ENCODE results near the gene LMO1.

Gene LMO1

GRCh38 chr11:8263769-8264410, at the start of gene LMO1:
TSS of gene LMO1 (minus strand) at chr11:8263878. CDS start at chr11:8263362, 516 bp downstream.
- peak; percentile 72 for DNase-seq

GRCh38 chr11:8312986-8313385, 49.3 kb upstream of the LMO1 start:
- DNase-seq, result no peak

DNA sequence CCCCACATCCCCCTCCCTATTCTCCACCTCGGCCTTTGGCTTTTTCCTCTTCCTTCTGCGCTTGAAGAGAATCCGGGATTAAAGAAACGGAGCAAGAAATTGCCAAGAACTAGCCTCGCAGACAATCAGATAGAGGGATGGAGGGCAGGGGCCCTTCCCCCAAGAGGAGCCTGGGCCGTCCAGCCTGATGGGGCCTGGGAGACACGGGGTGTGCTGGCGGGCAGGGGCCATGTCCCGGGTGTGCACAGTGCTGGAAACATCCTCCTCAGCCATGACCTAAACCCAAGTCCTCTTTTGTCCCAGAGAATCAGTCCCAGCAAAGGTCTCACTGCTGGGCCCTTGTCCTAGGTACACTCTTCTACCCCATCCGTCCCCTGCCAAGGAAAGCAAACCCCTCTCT, 47.7 kb upstream of the LMO1 start:
- no peak for DNase-seq

- no peak for DNase-seq
Observed at GRCh38 chr11:8310743-8311298, 47.1 kb upstream of the LMO1 start.

GRCh38 chr11:8309862-8310261, 46.2 kb upstream of the LMO1 start:
- no peak for DNase-seq

GRCh38 chr11:8309311-8309710, 45.6 kb upstream of the LMO1 start:
- no peak for DNase-seq

DNA sequence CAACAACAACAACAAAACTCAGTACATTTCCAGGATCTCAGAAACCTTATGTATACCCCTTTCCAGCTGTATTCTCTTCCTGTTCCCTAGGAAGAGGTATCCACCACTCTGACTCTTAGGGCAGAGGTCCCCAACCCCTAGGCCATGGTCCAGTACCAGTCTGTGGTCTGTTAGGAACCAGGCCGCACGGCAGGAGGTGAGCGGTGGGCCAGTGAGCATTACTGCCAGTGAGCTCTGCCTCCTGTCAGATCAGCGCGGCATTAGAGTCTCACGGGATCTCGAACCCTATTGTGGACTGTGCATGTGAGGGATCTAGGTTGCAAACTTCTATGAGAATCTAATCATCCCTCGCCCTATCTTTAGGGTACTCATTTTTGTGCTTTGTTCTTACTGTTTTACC, 43.9 kb upstream of the LMO1 start:
- DNase-seq, result no peak

- no peak for DNase-seq
Observed at GRCh38 chr11:8301622-8302021, 37.9 kb upstream of the LMO1 start.

DNA sequence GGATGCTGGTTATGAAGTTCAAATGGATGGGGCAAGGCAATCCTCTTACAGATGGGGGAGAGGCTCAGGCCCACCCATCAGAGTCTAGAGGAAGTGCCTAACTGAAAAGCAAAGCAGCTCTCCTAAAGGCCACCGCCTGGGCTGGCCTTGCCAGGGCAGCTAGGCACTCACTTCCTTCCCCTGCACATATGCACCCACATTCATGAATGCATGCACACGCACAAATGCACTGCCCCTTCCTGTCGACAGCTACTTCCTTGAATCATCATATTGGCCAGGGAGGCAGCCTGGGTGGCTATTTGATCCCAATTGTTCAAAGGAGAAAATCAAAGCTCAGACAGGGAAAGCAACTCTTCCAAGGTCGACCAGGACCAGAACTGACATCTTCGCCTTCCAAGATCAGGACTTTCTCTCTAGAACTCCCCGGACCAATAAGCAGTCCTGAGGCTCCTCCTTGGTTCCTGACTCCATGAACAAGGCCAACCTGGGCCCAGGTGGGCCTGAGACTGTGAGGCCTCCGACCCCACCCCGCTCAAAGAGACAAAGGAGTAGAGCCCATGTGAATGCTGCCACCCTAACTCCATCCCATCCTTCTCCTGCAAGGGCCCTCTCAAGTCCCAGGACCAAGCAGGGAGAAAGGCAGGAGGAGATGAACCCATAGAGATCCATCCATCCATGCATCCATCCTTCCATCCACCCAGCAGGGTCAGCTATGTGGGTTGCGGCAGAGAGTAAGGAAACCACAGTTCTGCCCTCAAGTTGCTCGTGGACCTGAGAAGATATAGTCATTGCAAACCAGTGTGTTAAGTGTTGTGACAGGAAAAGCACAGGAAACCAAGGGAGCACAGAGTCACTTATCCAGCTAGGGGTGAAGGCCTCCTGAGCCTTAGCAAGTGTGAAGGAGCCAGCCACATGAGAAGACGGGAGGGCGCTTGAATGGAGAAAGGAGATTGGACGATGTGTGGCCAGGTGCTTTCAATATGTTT, 35.4 kb upstream of the LMO1 start:
- no peak for DNase-seq

- no peak for DNase-seq
Observed at GRCh38 chr11:8297781-8298440, 34.2 kb upstream of the LMO1 start.

DNA sequence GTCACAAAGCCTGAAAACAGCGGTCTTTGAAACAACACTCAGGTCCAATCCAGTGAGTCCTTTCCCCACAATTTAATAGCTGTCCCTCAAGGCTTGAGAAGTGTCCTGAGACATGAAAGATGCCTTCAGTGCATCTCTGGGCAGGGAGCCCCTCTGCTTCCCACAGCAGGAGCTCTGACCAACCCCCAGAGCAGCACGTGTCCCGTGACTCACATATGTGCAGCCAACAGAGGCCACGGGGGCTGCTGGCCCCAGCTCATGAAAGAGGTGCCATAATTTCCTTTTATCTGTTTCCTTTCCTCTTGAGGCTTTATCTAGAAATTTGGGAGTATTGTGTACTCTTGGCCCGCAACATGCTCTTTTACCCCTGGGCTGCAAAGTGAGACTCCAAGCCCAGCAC, 33.2 kb upstream of the LMO1 start:
- no peak for DNase-seq

DNA sequence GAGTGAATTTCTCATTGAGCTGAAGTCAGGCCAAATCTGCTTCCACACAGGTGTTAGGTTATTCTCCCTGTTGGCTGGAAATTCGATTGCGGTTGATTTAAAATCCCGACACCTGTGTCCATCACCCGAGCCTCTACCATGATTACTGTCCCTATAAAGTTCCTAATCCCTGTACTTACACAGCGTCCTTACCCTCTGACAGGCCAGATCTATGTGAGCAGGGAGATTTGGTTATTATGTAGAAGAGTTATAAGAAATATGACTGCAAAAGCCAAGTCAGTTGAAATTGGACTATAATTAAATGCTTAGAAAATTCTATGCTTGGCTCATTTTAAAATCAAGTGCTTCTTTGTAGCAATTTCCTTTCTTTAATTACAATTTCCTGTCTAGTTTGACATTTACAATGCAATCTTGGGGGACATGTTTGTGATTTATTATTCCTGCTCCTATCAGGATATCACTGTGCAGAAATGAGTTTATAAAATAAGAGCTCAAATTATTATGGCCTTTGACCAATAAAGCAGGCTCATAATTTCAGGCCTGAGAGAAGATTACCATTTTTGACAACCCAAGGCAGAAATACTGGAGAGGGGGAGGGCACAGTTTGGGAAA, 32.5 kb upstream of the LMO1 start:
- DNase-seq, result no peak

- no peak for DNase-seq
Observed at GRCh38 chr11:8294251-8294935, 30.7 kb upstream of the LMO1 start.

GRCh38 chr11:8293171-8293570, 29.5 kb upstream of the LMO1 start:
- DNase-seq, result no peak

DNA sequence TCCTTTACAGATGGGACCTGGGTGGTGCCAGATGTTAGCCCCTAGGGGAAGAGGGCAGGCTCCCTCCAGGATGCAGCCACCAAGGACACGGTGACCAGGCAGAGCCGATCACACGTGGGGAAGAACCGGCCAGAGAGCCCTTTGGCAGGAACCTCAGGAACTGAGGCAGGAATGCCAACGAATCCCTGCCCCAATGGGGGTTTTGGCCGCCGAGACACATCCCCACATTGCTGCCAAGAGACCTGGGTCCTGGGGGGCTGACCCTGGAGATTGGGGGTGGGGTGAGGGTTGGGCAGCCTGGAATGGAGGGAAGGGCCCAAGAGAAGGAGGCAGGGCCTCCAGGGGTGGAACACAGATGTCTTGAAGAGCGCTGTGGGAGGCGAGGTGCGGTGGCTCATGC, 28.7 kb upstream of the LMO1 start:
- DNase-seq, result no peak

DNA sequence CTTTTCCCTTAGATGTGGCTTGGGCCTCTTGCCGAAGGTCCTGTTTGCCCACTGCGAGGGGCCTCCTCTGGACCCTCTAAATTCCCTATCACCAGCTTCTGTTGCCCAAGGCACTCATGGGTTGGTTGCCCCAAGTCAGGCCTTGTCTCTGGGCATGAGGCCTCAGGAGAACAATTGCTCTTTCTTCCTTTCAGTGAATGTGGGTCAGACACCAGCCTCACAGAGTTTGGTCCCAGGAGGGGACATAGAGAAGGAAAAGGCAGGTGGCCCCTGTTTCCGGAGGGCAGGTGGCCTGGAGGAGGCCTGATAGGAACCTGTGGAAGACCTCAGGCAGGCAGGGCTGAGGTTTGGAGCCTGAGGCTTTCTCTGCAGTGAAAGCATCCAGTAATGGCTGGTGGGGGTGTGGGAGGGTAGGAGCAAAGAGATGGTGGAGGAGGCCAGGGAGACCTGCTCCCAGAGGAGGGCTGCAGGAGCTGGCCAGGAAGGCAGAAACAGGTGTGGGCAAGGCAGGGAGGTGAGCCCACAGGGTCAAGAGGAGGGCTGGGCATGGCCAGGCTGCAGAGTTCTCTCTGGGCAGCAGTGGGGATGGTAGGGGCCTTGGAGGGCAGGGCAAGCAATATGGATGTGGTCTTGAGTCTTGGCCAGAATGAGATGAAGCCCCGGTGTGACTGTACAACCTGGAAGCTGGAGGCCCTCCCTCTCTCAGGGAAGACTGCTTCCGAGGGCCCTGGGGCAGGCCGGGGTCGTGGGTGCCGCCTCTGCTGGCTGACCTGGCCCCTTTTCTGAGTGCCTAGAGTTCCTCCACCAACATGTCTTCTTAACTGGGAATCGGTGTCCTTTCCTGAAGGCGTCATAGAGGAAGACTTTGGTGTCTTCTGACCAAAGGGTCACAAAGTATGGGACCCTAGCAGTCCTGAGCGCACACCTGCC, 28.0 kb upstream of the LMO1 start:
- DNase-seq, result no peak

- no peak for DNase-seq
Observed at GRCh38 chr11:8290081-8290810, 26.6 kb upstream of the LMO1 start.

- no peak for DNase-seq
Observed at GRCh38 chr11:8289492-8289918, 25.8 kb upstream of the LMO1 start.

DNA sequence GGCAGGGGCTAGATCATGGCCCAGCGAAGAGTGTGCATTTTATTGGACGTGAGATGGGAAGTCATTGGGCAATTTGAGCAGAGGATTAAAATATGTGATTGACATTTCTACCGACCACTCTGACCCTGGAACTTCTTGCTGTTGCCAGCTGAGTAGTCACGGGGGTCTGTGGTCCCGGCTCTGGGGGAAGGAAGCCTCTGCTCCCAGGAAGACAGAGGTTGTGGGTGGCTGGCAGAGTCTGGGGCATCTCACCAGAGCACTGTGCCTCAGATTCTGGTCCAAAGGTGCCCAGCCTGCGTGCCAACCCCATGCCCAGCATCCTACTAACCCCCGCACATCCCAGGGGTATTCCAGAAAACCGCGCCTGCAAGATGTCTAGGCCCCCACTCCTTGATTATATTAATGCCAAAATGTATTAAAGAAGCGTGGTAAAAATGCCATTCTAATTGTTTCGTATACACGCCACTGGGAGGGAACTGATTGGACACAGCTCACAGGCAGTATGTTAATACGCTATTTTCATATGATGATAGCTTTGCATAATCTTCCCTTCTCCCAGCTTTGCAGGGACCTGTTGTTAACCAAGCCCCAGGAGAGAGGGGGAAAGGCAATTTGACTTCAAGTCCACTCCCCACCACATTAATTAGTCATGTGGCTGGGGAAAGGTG, 25.3 kb upstream of the LMO1 start:
- no peak for DNase-seq

Measured in RPMI8226 (cell line).